NT2/D1 (cell line): Measurements from ENCODE around the gene SEC23A.
"Not testable (repeated sequence)": the region's sequence is repeated elsewhere in the genome, so short reads cannot be mapped to it uniquely, and the experiment has no call there.

Experiments
- YY1 ChIP-seq: IDR thresholded peaks from 2 replicates; pipeline ENCODE4 v1.6.1; 2011; ENCODE audit not compliant: insufficient read length, insufficient read depth
- ZNF274 ChIP-seq: IDR thresholded peaks from 2 replicates; pipeline ENCODE4 v1.6.1; 2011; ENCODE audit warnings: mild to moderate bottlenecking, low read depth, low read length

- TF ChIP-seq ZNF274, YY1: not testable (repeated sequence)
Observed at GRCh38 chr14:39052869-39053454, 50.1 kb downstream of the SEC23A start.
